ENCODE results near the gene GREM2.

- TF ChIP-seq EZH2phosphoT487 (IDR thresholded peaks at IDR 0.05; ENCODE audit: borderline replicate concordance, low read length): no peak
- TF ChIP-seq, protein P1, sequence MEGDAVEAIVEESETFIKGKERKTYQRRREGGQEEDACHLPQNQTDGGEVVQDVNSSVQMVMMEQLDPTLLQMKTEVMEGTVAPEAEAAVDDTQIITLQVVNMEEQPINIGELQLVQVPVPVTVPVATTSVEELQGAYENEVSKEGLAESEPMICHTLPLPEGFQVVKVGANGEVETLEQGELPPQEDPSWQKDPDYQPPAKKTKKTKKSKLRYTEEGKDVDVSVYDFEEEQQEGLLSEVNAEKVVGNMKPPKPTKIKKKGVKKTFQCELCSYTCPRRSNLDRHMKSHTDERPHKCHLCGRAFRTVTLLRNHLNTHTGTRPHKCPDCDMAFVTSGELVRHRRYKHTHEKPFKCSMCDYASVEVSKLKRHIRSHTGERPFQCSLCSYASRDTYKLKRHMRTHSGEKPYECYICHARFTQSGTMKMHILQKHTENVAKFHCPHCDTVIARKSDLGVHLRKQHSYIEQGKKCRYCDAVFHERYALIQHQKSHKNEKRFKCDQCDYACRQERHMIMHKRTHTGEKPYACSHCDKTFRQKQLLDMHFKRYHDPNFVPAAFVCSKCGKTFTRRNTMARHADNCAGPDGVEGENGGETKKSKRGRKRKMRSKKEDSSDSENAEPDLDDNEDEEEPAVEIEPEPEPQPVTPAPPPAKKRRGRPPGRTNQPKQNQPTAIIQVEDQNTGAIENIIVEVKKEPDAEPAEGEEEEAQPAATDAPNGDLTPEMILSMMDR (conservative IDR thresholded peaks at IDR 0.05; ENCODE audit: low read depth, low read length): no peak
- no peak for TF ChIP-seq EZH2 (IDR thresholded peaks at IDR 0.05; ENCODE audit: low read length, unreplicated experiment)
Observed at GRCh38 chr1:240607006-240607405, 4.9 kb downstream of the GREM2 start.
